ENCODE results near the gene NUDT19. TPM values are rescaled to one million over a fixed set of nuclear protein-coding genes. Genes with fewer than 3 reads are reported as not detected.
"Not testable (repeated sequence)": the region's sequence is repeated elsewhere in the genome, so short reads cannot be mapped to it uniquely, and the experiment has no call there.

NUDT19 gene
- total RNA-seq, 1 donor from 2014 or later, result 12.5 TPM

- Histone ChIP-seq H3K27ac (no peak overlapping the region), H3K36me3 (no peaks in the 10 kb centered on the region), H3K27me3 (no peaks in the 10 kb centered on the region), H3K9me3 (no peaks in the 10 kb centered on the region), H3K4me3 (no peak overlapping the region), H3K4me1 (peaks cover 26% of the 10 kb centered on the region)
- no peak for DNase-seq (ENCODE audit: extremely low spot score in 2 of 2)
- TF ChIP-seq CTCF (IDR thresholded peaks at IDR 0.05) (no peak), POLR2AphosphoS5 (IDR thresholded peaks at IDR 0.05; ENCODE audit: insufficient read depth in 1 of 2, low read depth in 1 of 2) (no peak), POLR2A (IDR thresholded peaks at IDR 0.05) (no peak)
- intact Hi-C loops (cut with DNase I), result no loop called here
Observed at GRCh38 chr19:32688311-32688710, 3.3 kb upstream of the NUDT19 start.

DNA sequence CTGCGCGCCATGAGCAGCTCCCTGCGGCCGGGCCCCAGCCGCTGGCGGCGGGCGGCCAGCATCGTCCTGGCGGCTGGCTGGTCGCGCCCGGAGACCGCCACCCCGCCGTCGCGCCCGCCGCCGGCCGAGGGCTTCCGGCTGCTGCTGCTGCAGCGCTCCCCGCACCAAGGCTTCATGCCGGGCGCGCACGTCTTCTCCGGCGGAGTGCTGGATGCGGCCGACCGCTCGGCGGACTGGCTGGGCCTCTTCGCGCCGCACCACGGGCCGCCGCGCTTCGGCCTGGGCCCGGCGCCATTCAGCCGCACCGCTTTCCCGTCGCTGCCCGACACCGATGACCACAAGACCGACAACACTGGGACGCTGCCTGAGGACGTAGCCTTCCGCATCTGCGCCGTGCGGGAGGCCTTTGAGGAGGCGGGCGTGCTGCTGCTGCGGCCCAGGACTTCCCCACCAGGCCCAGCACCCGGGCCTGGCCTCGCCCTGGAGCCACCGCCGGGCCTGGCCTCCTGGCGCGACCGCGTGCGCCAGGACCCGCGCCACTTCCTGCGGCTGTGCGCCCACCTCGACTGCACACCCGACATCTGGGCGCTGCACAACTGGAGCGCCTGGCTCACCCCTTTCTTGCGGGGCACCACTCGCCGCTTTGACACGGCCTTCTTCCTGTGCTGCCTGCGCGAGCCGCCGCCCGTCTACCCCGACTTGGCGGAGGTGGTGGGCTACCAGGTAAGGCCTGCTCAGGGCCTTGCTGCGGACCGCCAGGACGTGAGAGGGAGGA, 518 bp downstream of the NUDT19 start:
- Histone ChIP-seq H3K36me3 (peaks cover 0 to under 1% of the 10 kb centered on the region in 2 donors), H3K9me3 (no peaks in the 10 kb centered on the region), H3K4me3 (peak overlapping the region; percentile 54 to 70), H3K27ac (peak overlapping the region; percentile 69), H3K4me1 (peaks cover 56% of the 10 kb centered on the region), H3K27me3 (no peaks in the 10 kb centered on the region)
- no peak for TF ChIP-seq POLR2A (IDR thresholded peaks at IDR 0.05)
- TF ChIP-seq POLR2AphosphoS5 (IDR thresholded peaks at IDR 0.05; ENCODE audit: insufficient read depth in 1 of 2, low read depth in 1 of 2), result peak in 1 of 2 donors; percentile 8
- DNase-seq (ENCODE audit: extremely low spot score in 2 of 2), result no peak
- intact Hi-C loops (cut with DNase I), result no loop called here

DNA sequence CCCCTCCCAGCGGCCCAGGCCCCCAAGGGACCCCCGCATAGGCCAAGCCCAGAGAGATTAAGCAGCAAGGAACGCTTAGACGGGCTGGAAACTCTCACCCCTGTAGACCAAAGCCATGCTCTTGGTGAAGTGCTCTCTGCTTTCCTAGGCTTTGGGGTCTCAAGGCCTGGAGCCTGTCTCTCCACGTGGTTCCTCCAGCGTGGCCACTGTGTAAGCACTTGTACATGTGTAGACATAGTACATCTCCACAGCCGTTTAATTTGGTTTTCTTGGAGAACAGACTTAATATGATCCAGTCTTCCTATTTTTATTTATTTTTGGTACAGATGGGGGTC, 1.1 kb downstream of the NUDT19 start:
- H3K4me1 ChIP-seq, result peaks cover 56% of the 10 kb centered on the region

GRCh38 chr19:32693151-32694108, 1.8 kb downstream of the NUDT19 start:
- not testable (repeated sequence) for H3K27ac ChIP-seq

More for the DNA sequence above, 1.1 kb downstream of the NUDT19 start:
- TF ChIP-seq CTCF (IDR thresholded peaks at IDR 0.05) (no peak), POLR2A (IDR thresholded peaks at IDR 0.05) (no peak), POLR2AphosphoS5 (IDR thresholded peaks at IDR 0.05; ENCODE audit: insufficient read depth in 1 of 2, low read depth in 1 of 2) (no peak)
- Histone ChIP-seq H3K27me3 (no peaks in the 10 kb centered on the region), H3K9me3 (no peaks in the 10 kb centered on the region), H3K4me3 (peak overlapping the region; percentile 54 to 70), H3K27ac (no peak overlapping the region), H3K36me3 (peaks cover 0 to 6% of the 10 kb centered on the region in 2 donors)
- no peak for DNase-seq (ENCODE audit: extremely low spot score in 2 of 2)
- intact Hi-C loops (cut with DNase I), result no loop called here

GRCh38 chr19:32694316-32694715, 2.7 kb downstream of the NUDT19 start:
- H3K4me3 ChIP-seq, result peak overlapping the region; percentile 21 to 54
- H3K27me3 ChIP-seq; H3K27ac ChIP-seq; H3K9me3 ChIP-seq; DNase-seq (ENCODE audit: extremely low spot score in 2 of 2); intact Hi-C loops (cut with DNase I): not testable (repeated sequence)
- peaks cover 56% of the 10 kb centered on the region for H3K4me1 ChIP-seq
- peaks cover 0 to 10% of the 10 kb centered on the region in 2 donors for H3K36me3 ChIP-seq

More at GRCh38 chr19:32693151-32694108, 1.8 kb downstream of the NUDT19 start:
- H3K9me3 ChIP-seq; intact Hi-C loops (cut with DNase I); DNase-seq (ENCODE audit: extremely low spot score in 2 of 2); H3K27me3 ChIP-seq: not testable (repeated sequence)
- Histone ChIP-seq H3K4me1 (peaks cover 56% of the 10 kb centered on the region), H3K36me3 (peaks cover 0 to 10% of the 10 kb centered on the region in 2 donors), H3K4me3 (peak overlapping the region; percentile 54 to 70)

DNA sequence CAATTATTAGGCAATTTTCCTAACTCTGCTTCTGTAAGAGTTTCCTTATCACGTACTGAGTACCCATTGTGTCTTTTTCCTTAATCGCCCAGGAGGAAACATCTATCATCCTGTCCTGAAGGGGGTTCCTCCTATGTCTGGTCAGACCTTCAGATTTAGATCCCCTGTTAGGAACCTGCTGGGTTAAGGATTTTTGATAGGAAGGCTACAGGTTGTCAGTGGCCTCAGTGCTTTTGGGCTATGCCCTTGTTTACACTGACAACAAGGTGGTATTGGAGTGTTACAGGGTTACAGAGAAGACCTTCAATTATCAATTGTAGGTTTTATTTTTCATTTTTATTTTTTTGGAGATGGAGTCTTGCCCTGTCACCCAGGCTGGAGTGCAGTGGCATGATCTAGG, 3.2 kb downstream of the NUDT19 start:
- intact Hi-C loops (cut with DNase I), result loop anchor here (5.0 kb wide), 1 partner anchor 792 kb away; no protein-coding TSS in a partner anchor
- not testable (repeated sequence) for H3K27ac ChIP-seq; H3K9me3 ChIP-seq; H3K27me3 ChIP-seq; H3K4me3 ChIP-seq; DNase-seq (ENCODE audit: extremely low spot score in 2 of 2)
- peaks cover 0 to 14% of the 10 kb centered on the region in 2 donors for H3K36me3 ChIP-seq
- H3K4me1 ChIP-seq, result peaks cover 56% of the 10 kb centered on the region

GRCh38 chr19:32695506-32695905, 3.9 kb downstream of the NUDT19 start:
- not testable (repeated sequence) for H3K4me3 ChIP-seq; DNase-seq (ENCODE audit: extremely low spot score in 2 of 2); H3K27ac ChIP-seq; H3K27me3 ChIP-seq; H3K9me3 ChIP-seq
- intact Hi-C loops (cut with DNase I), result loop anchor here (5.0 kb wide), 1 partner anchor 792 kb away; no protein-coding TSS in a partner anchor
- H3K4me1 ChIP-seq, result peaks cover 50% of the 10 kb centered on the region
- H3K36me3 ChIP-seq, result peaks cover 0 to 21% of the 10 kb centered on the region in 2 donors

DNA sequence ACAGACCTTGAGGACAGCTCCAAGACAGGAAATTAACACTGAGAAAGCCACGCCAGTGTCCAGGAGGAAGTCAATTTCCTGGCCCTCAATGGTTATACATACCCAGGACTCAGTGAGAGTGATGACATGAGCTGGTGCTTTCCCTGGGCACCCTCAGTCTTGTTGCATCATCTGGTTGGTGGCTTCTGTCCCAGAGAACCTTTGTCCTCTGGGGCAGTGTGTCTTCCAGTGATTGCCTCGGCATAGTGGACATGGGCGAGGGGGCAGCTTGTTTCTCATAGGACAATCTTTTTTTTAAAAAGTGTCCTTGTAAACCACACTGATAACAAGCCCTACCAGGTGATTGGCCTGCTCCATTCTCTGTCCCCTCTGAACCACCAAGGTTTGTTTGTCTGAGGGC, 5.2 kb downstream of the NUDT19 start:
- Histone ChIP-seq H3K36me3 (peaks cover 0 to 22% of the 10 kb centered on the region in 2 donors), H3K4me1 (peaks cover 40% of the 10 kb centered on the region)
- not testable (repeated sequence) for H3K9me3 ChIP-seq; DNase-seq (ENCODE audit: extremely low spot score in 2 of 2); H3K27me3 ChIP-seq; H3K27ac ChIP-seq; H3K4me3 ChIP-seq
- intact Hi-C loops (cut with DNase I), result loop anchor here (5.0 kb wide), 1 partner anchor 791 kb away; no protein-coding TSS in a partner anchor

DNA sequence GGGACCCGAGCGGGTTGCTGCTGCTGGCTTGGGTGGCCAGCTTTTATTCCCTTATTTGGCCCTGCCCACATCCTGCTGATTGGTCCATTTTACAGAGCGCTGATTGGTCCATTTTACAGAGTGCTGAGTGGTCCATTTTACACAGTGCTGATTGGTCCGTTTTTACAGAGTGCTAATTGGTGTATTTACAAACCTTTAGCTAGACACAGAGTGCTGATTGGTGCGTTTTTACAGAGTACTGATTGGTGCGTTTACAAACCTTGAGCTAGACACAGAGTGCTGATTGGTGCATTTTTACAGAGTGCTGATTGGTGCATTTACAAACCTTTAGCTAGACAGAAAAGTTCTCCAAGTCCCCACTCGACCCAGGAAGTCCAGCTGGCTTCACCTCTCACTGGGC, 8.5 kb downstream of the NUDT19 start:
- peaks cover 0 to 29% of the 10 kb centered on the region in 2 donors for H3K36me3 ChIP-seq
- H3K27ac ChIP-seq; H3K27me3 ChIP-seq; H3K4me3 ChIP-seq; intact Hi-C loops (cut with DNase I); DNase-seq (ENCODE audit: extremely low spot score in 2 of 2); H3K9me3 ChIP-seq: not testable (repeated sequence)
- H3K4me1 ChIP-seq, result peaks cover 14% of the 10 kb centered on the region

Data from vagina (tissue), 2 donors.